Measurements from ENCODE around the gene RPTOR.

DNA sequence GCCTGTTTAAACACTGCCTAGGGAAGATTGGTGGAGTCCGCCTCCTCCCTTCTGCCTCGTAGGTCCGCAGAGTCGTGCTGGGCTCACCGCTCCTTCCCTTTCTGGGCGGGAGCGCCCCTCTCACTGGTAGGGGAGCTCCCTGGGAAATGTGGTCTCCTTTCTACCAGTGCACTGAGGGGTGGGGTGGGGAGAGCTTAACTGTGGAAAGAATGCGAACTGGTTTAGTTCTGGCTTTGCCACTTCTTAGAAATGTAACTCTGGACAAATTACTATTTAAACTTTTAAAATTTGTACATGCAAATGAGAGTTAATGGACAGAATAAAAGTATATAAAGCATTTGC, 105.7 kb downstream of the RPTOR start:
- TF ChIP-seq, protein P1, sequence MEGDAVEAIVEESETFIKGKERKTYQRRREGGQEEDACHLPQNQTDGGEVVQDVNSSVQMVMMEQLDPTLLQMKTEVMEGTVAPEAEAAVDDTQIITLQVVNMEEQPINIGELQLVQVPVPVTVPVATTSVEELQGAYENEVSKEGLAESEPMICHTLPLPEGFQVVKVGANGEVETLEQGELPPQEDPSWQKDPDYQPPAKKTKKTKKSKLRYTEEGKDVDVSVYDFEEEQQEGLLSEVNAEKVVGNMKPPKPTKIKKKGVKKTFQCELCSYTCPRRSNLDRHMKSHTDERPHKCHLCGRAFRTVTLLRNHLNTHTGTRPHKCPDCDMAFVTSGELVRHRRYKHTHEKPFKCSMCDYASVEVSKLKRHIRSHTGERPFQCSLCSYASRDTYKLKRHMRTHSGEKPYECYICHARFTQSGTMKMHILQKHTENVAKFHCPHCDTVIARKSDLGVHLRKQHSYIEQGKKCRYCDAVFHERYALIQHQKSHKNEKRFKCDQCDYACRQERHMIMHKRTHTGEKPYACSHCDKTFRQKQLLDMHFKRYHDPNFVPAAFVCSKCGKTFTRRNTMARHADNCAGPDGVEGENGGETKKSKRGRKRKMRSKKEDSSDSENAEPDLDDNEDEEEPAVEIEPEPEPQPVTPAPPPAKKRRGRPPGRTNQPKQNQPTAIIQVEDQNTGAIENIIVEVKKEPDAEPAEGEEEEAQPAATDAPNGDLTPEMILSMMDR (IDR thresholded peaks at IDR 0.05; ENCODE audit: extremely low read depth in 1 of 2, insufficient read depth in 1 of 2, low read depth in 1 of 2, low read length in 2 of 2), result no peak
- TF ChIP-seq MYC (IDR thresholded peaks at IDR 0.05; ENCODE audit: low read depth, low read length), result no peak
- no peak for TF ChIP-seq EZH2 (IDR thresholded peaks at IDR 0.05; ENCODE audit: borderline replicate concordance, low read depth, low read length, severe bottlenecking)
- TF ChIP-seq JUN (IDR thresholded peaks at IDR 0.05; ENCODE audit: borderline replicate concordance, insufficient read depth, insufficient read length, low read depth), result no peak
- no peak for TF ChIP-seq POLR2A (IDR thresholded peaks at IDR 0.05; ENCODE audit: low read depth, low read length)
- no peak for TF ChIP-seq POLR2AphosphoS5 (IDR thresholded peaks at IDR 0.05; ENCODE audit: insufficient read depth, low read depth, low read length)
- TF ChIP-seq, protein P2, sequence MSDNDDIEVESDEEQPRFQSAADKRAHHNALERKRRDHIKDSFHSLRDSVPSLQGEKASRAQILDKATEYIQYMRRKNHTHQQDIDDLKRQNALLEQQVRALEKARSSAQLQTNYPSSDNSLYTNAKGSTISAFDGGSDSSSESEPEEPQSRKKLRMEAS (IDR thresholded peaks at IDR 0.05; ENCODE audit: insufficient read depth, insufficient read length), result no peak
- TF ChIP-seq GATA2 (IDR thresholded peaks at IDR 0.05; ENCODE audit: insufficient read depth, insufficient read length, low read depth, low read length), result no peak
- no peak for TF ChIP-seq FOS (IDR thresholded peaks at IDR 0.05; ENCODE audit: borderline replicate concordance, insufficient read depth, low read length)

Measured in endothelial cell of umbilical vein (primary cell).